Measurements from ENCODE around the gene MYO10. TPM values are rescaled to one million over a fixed set of nuclear protein-coding genes. Genes with fewer than 3 reads are reported as not detected.

Gene MYO10
- total RNA-seq, 1 experiment from 2014 or later, result 202 TPM

DNA sequence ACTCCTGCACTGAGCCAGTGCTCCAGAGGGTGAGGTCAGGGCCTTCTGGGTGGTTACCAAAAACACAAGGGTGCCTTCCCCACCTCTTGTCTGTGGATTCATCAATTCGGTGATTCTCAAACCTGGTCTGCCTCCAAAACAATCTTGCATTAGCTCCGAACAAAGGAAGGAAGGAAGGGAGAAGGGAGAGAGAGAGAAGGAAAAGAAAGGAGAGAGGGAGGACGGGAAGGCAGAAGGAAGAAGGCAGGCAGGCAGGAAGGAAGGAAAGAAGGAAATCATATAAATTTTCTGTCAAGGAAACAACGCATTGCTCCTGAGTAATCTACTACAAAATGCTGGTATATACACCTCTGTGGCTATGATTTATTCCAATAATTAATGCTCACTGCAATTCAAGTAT, 39.3 kb downstream of the MYO10 start:
- TF ChIP-seq, protein P1, sequence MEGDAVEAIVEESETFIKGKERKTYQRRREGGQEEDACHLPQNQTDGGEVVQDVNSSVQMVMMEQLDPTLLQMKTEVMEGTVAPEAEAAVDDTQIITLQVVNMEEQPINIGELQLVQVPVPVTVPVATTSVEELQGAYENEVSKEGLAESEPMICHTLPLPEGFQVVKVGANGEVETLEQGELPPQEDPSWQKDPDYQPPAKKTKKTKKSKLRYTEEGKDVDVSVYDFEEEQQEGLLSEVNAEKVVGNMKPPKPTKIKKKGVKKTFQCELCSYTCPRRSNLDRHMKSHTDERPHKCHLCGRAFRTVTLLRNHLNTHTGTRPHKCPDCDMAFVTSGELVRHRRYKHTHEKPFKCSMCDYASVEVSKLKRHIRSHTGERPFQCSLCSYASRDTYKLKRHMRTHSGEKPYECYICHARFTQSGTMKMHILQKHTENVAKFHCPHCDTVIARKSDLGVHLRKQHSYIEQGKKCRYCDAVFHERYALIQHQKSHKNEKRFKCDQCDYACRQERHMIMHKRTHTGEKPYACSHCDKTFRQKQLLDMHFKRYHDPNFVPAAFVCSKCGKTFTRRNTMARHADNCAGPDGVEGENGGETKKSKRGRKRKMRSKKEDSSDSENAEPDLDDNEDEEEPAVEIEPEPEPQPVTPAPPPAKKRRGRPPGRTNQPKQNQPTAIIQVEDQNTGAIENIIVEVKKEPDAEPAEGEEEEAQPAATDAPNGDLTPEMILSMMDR (conservative IDR thresholded peaks at IDR 0.05; ENCODE audit: low read depth, low read length), result no peak
- no peak for TF ChIP-seq EZH2 (IDR thresholded peaks at IDR 0.05; ENCODE audit: borderline replicate concordance, low read depth, low read length, poor library complexity, severe bottlenecking)
- Histone ChIP-seq H3K27ac (ENCODE audit: low read depth, low read length, poor library complexity, severe bottlenecking) (peak overlapping the region; percentile 81), H3K27me3 (replicated peaks; ENCODE audit: insufficient read depth, low read depth, low read length, poor library complexity) (no peaks in the 10 kb centered on the region), H3K4me1 (ENCODE audit: insufficient read depth, low read length, poor library complexity, severe bottlenecking) (peaks cover 86% of the 10 kb centered on the region), H3K4me3 (ENCODE audit: low read depth, low read length, poor library complexity, severe bottlenecking) (no peak overlapping the region), H3K36me3 (ENCODE audit: insufficient read depth, low read length, poor library complexity, severe bottlenecking) (no peaks in the 10 kb centered on the region), H3K9me3 (ENCODE audit: low read depth, low read length, poor library complexity, severe bottlenecking) (no peaks in the 10 kb centered on the region)
- POLR2A ChIA-PET (ENCODE audit: low non-redundant PET), result no interaction called here
- BruUV-seq (replicated peaks), result no TSS peak
- CTCF ChIA-PET, result no interaction called here
- DNase-seq (ENCODE audit: low spot score), result no peak
- intact Hi-C loops (cut with micrococcal nuclease; ENCODE audit: unreplicated experiment), result no loop called here

DNA sequence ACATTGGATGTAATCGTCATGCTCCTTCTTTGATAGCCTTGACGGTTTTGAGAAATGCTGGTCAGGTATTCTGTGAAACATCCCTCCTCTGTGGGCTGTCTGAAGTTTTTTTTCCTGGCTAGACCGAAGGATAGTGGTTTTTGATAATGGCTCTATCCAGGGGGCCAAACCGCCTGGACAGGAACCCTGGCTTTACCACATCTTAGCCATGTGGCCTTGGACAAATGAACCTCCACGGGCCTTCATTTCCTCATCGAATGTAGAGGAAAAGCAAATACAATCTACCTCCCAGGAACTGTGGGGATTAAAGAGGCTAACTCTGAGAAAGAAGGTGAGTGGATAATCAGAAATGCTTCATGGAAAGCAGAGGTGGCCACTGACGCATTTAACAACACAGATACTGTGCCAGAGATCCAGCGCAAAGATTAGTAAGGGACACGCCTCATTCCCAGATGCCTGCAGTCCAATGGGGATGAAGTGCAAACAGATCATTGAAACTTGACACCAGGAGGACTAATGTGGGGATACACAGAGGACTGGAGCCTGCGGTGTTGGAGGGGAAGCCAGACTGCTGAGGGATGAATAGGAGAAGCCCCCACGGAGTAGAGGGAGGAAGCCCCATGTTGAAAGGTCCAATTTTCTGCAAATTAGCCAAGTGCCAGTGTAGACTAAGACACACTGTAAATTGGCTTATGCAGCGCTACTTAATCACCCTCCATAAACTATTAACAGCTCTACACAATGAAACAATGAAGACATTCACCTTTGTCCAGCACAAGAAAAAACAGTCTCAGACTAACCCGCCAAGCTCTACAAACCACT, 41.6 kb downstream of the MYO10 start:
- intact Hi-C loops (cut with micrococcal nuclease; ENCODE audit: unreplicated experiment), result no loop called here
- CTCF ChIA-PET, result no interaction called here
- H3K4me3 ChIP-seq (ENCODE audit: low read depth, low read length, poor library complexity, severe bottlenecking), result peak overlapping the region; percentile 14
- H3K4me1 ChIP-seq (ENCODE audit: insufficient read depth, low read length, poor library complexity, severe bottlenecking), result peaks cover 87% of the 10 kb centered on the region
- H3K27me3 ChIP-seq (replicated peaks; ENCODE audit: insufficient read depth, low read depth, low read length, poor library complexity), result no peaks in the 10 kb centered on the region
- no peaks in the 10 kb centered on the region for H3K36me3 ChIP-seq (ENCODE audit: insufficient read depth, low read length, poor library complexity, severe bottlenecking)
- peak; percentile 96 for DNase-seq (ENCODE audit: low spot score)
- POLR2A ChIA-PET (ENCODE audit: low non-redundant PET), result no interaction called here
- no TSS peak for BruUV-seq (replicated peaks)
- TF ChIP-seq EZH2 (IDR thresholded peaks at IDR 0.05; ENCODE audit: borderline replicate concordance, low read depth, low read length, poor library complexity, severe bottlenecking), result no peak
- TF ChIP-seq, protein P1 (conservative IDR thresholded peaks at IDR 0.05; ENCODE audit: low read depth, low read length), result no peak
- H3K27ac ChIP-seq (ENCODE audit: low read depth, low read length, poor library complexity, severe bottlenecking), result peak overlapping the region; percentile 81
- no peaks in the 10 kb centered on the region for H3K9me3 ChIP-seq (ENCODE audit: low read depth, low read length, poor library complexity, severe bottlenecking)

DNA sequence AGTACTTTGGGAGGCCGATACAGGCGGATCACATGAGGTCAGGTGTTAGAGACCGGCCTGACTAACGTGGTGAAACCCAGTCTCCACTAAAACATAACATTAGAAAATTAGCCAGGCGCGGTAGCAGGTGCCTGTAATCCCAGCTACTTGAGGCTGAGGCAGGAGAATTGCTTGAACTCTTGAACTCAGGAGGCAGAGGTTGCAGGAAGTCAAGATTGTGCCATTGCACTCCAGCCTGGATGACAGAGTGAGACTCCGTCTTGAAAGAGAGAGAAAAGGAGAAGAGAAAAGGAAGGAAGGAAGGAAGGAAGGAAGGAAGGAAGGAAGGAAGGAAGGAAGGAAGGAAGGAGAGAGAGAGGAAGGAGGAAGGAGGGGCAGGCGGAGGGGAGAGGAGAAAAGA, 45.1 kb downstream of the MYO10 start:
- intact Hi-C loops (cut with micrococcal nuclease; ENCODE audit: unreplicated experiment), result no loop called here
- Histone ChIP-seq H3K36me3 (ENCODE audit: insufficient read depth, low read length, poor library complexity, severe bottlenecking) (no peaks in the 10 kb centered on the region), H3K4me1 (ENCODE audit: insufficient read depth, low read length, poor library complexity, severe bottlenecking) (peaks cover 95% of the 10 kb centered on the region), H3K27me3 (replicated peaks; ENCODE audit: insufficient read depth, low read depth, low read length, poor library complexity) (no peaks in the 10 kb centered on the region), H3K27ac (ENCODE audit: low read depth, low read length, poor library complexity, severe bottlenecking) (peak overlapping the region; percentile 88), H3K4me3 (ENCODE audit: low read depth, low read length, poor library complexity, severe bottlenecking) (no peak overlapping the region), H3K9me3 (ENCODE audit: low read depth, low read length, poor library complexity, severe bottlenecking) (no peaks in the 10 kb centered on the region)
- BruUV-seq (replicated peaks), result no TSS peak
- ChIA-PET POLR2A (ENCODE audit: low non-redundant PET) (interaction anchor here (0.7 kb wide), 1 partner anchor 274 kb away, joined by 3 read pairs; no protein-coding TSS in a partner anchor), CTCF (no interaction called here)
- DNase-seq (ENCODE audit: low spot score), result peak; percentile 76
- TF ChIP-seq, protein P1 (conservative IDR thresholded peaks at IDR 0.05; ENCODE audit: low read depth, low read length), result no peak
- no peak for TF ChIP-seq EZH2 (IDR thresholded peaks at IDR 0.05; ENCODE audit: borderline replicate concordance, low read depth, low read length, poor library complexity, severe bottlenecking)

All from A673 (cell line).